Measurements from ENCODE around the gene DSP. TPM values are rescaled to one million over a fixed set of nuclear protein-coding genes. Genes with fewer than 3 reads are reported as not detected.

The DSP gene
- total and polyA plus RNA-seq, 7 donors, result 0.10 to 0.49 (median 0.26) TPM

DNA sequence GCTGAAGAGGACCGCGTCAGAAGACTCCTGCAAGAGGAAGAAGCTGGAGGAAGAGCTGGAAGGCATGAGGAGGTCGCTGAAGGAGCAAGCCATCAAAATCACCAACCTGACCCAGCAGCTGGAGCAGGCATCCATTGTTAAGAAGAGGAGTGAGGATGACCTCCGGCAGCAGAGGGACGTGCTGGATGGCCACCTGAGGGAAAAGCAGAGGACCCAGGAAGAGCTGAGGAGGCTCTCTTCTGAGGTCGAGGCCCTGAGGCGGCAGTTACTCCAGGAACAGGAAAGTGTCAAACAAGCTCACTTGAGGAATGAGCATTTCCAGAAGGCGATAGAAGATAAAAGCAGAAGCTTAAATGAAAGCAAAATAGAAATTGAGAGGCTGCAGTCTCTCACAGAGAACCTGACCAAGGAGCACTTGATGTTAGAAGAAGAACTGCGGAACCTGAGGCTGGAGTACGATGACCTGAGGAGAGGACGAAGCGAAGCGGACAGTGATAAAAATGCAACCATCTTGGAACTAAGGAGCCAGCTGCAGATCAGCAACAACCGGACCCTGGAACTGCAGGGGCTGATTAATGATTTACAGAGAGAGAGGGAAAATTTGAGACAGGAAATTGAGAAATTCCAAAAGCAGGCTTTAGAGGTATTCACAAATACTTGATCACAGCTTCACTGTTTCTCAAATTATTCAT is 39.6 kb downstream of the DSP start:
- TF ChIP-seq, protein P1, sequence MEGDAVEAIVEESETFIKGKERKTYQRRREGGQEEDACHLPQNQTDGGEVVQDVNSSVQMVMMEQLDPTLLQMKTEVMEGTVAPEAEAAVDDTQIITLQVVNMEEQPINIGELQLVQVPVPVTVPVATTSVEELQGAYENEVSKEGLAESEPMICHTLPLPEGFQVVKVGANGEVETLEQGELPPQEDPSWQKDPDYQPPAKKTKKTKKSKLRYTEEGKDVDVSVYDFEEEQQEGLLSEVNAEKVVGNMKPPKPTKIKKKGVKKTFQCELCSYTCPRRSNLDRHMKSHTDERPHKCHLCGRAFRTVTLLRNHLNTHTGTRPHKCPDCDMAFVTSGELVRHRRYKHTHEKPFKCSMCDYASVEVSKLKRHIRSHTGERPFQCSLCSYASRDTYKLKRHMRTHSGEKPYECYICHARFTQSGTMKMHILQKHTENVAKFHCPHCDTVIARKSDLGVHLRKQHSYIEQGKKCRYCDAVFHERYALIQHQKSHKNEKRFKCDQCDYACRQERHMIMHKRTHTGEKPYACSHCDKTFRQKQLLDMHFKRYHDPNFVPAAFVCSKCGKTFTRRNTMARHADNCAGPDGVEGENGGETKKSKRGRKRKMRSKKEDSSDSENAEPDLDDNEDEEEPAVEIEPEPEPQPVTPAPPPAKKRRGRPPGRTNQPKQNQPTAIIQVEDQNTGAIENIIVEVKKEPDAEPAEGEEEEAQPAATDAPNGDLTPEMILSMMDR (IDR thresholded peaks at IDR 0.05), result no peak
- H3K4me3 ChIP-seq, result no peak overlapping the region
- peaks cover 0 to 29% (median 0%) of the 10 kb centered on the region in 3 donors for H3K27me3 ChIP-seq (ENCODE audit: insufficient read depth in 3 of 3, low read length in 2 of 3)
- H3K4me1 ChIP-seq, result no peaks in the 10 kb centered on the region
- intact Hi-C loops (cut with DNase I), result loop anchor here in 1 of 2 donors (10.0 kb wide), 1 partner anchor 266 kb away; the partner anchor contains the start of gene SSR1
- DNase-seq, result no peak
- 82 to 87% (median 87%) methylated on average over 14 of the region's 14 CpGs for WGBS, 3 donors
- H3K9me3 ChIP-seq, result no peaks in the 10 kb centered on the region
- H3K36me3 ChIP-seq (ENCODE audit: insufficient read depth in 1 of 2, low read depth in 1 of 2), result no peaks in the 10 kb centered on the region
- no peak overlapping the region for H3K27ac ChIP-seq
- no peak for ATAC-seq

- intact Hi-C loops (cut with DNase I), result loop anchor here in 1 of 2 donors (10.0 kb wide), 1 partner anchor 271 kb away; the partner anchor contains the start of gene SSR1
- DNase-seq (no peak), ATAC-seq (no peak)
- TF ChIP-seq, protein P1 (IDR thresholded peaks at IDR 0.05), result no peak
- Histone ChIP-seq H3K27me3 (ENCODE audit: insufficient read depth in 3 of 3, low read length in 2 of 3) (peaks cover 0 to 2% (median 0%) of the 10 kb centered on the region in 3 donors), H3K36me3 (ENCODE audit: insufficient read depth in 1 of 2, low read depth in 1 of 2) (no peaks in the 10 kb centered on the region), H3K4me3 (no peak overlapping the region), H3K4me1 (peaks cover 5% of the 10 kb centered on the region), H3K9me3 (no peaks in the 10 kb centered on the region), H3K27ac (no peak overlapping the region)
- WGBS, 3 donors, result 95 to 98% (median 95%) methylated on average over 28 of the region's 28 CpGs
Observed at GRCh38 chr6:7585287-7585930, 43.9 kb downstream of the DSP start.

DNA sequence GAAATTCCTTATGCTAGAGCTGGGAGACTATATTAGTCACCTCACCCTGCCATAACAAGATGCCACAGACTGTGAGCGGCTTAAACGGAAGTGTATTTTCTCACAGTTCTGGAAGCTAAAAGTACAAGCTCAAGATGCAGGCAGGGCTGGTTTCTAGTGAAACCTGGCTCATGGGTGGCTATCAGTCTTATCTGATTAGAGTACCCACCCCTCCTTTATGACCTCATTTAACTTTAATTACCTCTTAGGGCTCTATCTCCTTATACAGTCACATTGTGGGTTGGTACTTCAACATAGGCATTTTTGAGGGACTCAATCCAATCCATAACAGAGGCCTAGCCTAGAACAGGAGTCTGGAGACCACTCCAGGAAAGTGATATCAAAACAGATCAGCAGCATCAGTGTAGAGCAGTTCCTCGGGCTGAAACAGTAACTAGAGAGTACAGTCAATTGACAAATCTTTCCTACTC is 46.2 kb downstream of the DSP start:
- ATAC-seq, result no peak
- WGBS, 3 donors, result 77 to 86% (median 85%) methylated on average over 3 of the region's 3 CpGs
- H3K27me3 ChIP-seq (ENCODE audit: insufficient read depth in 3 of 3, low read length in 2 of 3), result no peaks in the 10 kb centered on the region
- DNase-seq, result no peak
- no peak overlapping the region for H3K4me3 ChIP-seq
- intact Hi-C loops (cut with DNase I), result loop anchor here in 1 of 2 donors (10.0 kb wide), 1 partner anchor 273 kb away; the partner anchor contains the start of gene SSR1
- no peaks in the 10 kb centered on the region for H3K36me3 ChIP-seq (ENCODE audit: insufficient read depth in 1 of 2, low read depth in 1 of 2)
- H3K9me3 ChIP-seq, result no peaks in the 10 kb centered on the region
- peaks cover 18% of the 10 kb centered on the region for H3K4me1 ChIP-seq
- TF ChIP-seq, protein P1 (IDR thresholded peaks at IDR 0.05), result no peak
- H3K27ac ChIP-seq, result no peak overlapping the region

GRCh38 chr6:7588506-7588905 is 47.0 kb downstream of the DSP start:
- Histone ChIP-seq H3K4me1 (peaks cover 18% of the 10 kb centered on the region), H3K27ac (no peak overlapping the region), H3K9me3 (no peaks in the 10 kb centered on the region), H3K27me3 (ENCODE audit: insufficient read depth in 3 of 3, low read length in 2 of 3) (no peaks in the 10 kb centered on the region), H3K4me3 (no peak overlapping the region), H3K36me3 (ENCODE audit: insufficient read depth in 1 of 2, low read depth in 1 of 2) (peaks cover 0 to 4% of the 10 kb centered on the region in 2 donors)
- ATAC-seq (no peak), DNase-seq (no peak)
- 86 to 89% (median 89%) methylated on average over 4 of the region's 4 CpGs for WGBS, 3 donors
- TF ChIP-seq, protein P1 (IDR thresholded peaks at IDR 0.05), result no peak
- intact Hi-C loops (cut with DNase I), result loop anchor here in 1 of 2 donors (10.0 kb wide), 1 partner anchor 274 kb away; the partner anchor contains the start of gene SSR1

Measured in psoas muscle (tissue), 8 donors.